ENCODE results near the gene AKAP8. TPM values are rescaled to one million over a fixed set of nuclear protein-coding genes. Genes with fewer than 3 reads are reported as not detected.
"Not testable (repeated sequence)": the region's sequence is repeated elsewhere in the genome, so short reads cannot be mapped to it uniquely, and the experiment has no call there.

AKAP8 gene
- total RNA-seq, 4 donors from 2014 or later: 21.8 to 33.2 (median 26.6) TPM

DNA sequence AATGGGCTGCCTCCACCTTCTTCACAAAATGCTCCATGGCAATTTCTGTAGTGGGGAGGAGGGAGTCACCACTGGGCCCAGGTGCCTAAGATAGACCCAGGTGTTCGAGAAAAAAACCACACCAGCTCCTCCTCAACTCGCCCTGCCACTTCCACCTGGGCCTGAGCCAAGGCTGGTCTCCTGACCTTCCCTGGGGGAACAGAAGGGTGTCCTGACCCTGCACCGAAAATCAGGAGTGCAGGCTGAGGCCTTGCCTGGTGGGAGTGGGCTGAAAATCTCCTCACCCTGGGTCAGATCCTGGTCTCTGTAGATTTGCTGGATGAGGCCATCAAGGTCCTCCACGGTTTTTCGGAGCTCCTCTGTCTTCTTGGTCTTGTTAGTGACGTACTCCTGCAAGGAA lies 17.6 kb upstream of the AKAP8 start:
- no peaks in the 10 kb centered on the region for H3K27me3 ChIP-seq
- H3K36me3 ChIP-seq: peaks cover 55 to 71% of the 10 kb centered on the region in 2 donors
- intact Hi-C loops (cut with DNase I): no loop called here
- no peaks in the 10 kb centered on the region for H3K9me3 ChIP-seq
- no peak overlapping the region for H3K4me3 ChIP-seq (replicated peaks in 1 of 3)
- 83 to 88% methylated on average over 3 to 6 of the region's 6 CpGs for WGBS, 2 donors
- no peak for DNase-seq
- H3K4me1 ChIP-seq: no peaks in the 10 kb centered on the region
- no peak overlapping the region for H3K27ac ChIP-seq
- TF ChIP-seq CTCF (IDR thresholded peaks at IDR 0.05): no peak
- TF ChIP-seq POLR2A (IDR thresholded peaks at IDR 0.05): no peak

DNA sequence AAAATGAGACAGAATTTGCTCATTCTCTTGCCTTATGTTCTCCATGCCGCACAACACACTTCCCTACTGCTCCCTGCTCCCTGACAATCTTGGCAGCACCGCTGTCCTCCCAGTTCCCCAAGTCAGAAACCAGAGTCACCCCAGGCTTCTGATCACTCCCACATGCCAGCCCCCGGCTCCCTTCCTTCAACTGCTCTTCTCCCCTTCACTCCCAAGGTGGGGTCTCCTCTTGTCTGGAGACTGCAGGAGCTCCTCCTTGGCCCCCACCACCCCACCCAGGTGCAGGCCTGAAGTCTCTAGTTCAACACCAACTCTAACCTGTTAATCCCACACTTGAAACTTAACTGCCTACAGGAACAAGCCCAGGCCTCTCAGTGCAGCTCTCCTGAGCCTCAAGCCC lies 16.8 kb upstream of the AKAP8 start:
- WGBS, 2 donors: 96 to 98% methylated on average over 3 of the region's 3 CpGs
- DNase-seq: no peak
- no peaks in the 10 kb centered on the region for H3K27me3 ChIP-seq
- no peaks in the 10 kb centered on the region for H3K4me1 ChIP-seq
- no peak for TF ChIP-seq POLR2A (IDR thresholded peaks at IDR 0.05)
- TF ChIP-seq CTCF (IDR thresholded peaks at IDR 0.05): no peak
- intact Hi-C loops (cut with DNase I): no loop called here
- no peak overlapping the region for H3K4me3 ChIP-seq (replicated peaks in 1 of 3)
- H3K36me3 ChIP-seq: peaks cover 55 to 76% of the 10 kb centered on the region in 2 donors
- H3K27ac ChIP-seq: no peak overlapping the region
- H3K9me3 ChIP-seq: no peaks in the 10 kb centered on the region

- H3K9me3 ChIP-seq; H3K27ac ChIP-seq; H3K4me1 ChIP-seq; intact Hi-C loops (cut with DNase I); DNase-seq; H3K27me3 ChIP-seq; H3K4me3 ChIP-seq (replicated peaks in 1 of 3): not testable (repeated sequence)
- peaks cover 44 to 68% of the 10 kb centered on the region in 2 donors for H3K36me3 ChIP-seq
- WGBS, 2 donors: 94 to 95% methylated on average over 17 of the region's 17 CpGs
Measured at GRCh38 chr19:15395251-15395650, 15.7 kb upstream of the AKAP8 start.

DNA sequence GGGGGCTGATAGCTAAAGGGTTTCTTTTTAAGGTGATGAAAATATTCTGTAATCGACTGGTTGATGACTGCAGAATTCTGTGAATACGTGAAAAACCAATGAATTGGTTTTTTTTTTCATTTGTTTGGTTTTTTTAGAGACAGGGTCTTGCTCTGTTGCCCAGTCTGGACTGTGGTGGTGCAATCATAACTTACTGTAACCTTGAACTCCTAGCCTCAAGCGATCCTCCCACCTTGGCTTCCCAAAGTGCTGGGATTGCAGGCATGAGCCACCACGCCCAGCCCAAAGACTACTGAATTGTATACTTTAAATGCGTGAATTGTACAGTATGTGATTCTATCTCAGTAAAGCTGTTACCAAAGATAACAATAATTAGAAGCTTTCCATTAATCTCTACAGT lies 14.8 kb upstream of the AKAP8 start:
- no peaks in the 10 kb centered on the region for H3K27me3 ChIP-seq
- intact Hi-C loops (cut with DNase I): no loop called here
- no peaks in the 10 kb centered on the region for H3K9me3 ChIP-seq
- no peak overlapping the region for H3K27ac ChIP-seq
- H3K4me1 ChIP-seq: no peaks in the 10 kb centered on the region
- no peak overlapping the region for H3K4me3 ChIP-seq (replicated peaks in 1 of 3)
- DNase-seq: no peak
- peaks cover 36 to 64% of the 10 kb centered on the region in 2 donors for H3K36me3 ChIP-seq
- 94 to 96% methylated on average over 5 of the region's 5 CpGs for WGBS, 2 donors
- TF ChIP-seq POLR2A (IDR thresholded peaks at IDR 0.05) (no peak), CTCF (IDR thresholded peaks at IDR 0.05) (no peak)

GRCh38 chr19:15393963-15394362 lies 14.4 kb upstream of the AKAP8 start:
- Histone ChIP-seq H3K4me3 (replicated peaks in 1 of 3) (no peak overlapping the region), H3K9me3 (no peaks in the 10 kb centered on the region), H3K27ac (no peak overlapping the region), H3K36me3 (peaks cover 31 to 59% of the 10 kb centered on the region in 2 donors), H3K27me3 (no peaks in the 10 kb centered on the region), H3K4me1 (no peaks in the 10 kb centered on the region)
- intact Hi-C loops (cut with DNase I): no loop called here
- no peak for DNase-seq
- TF ChIP-seq CTCF (IDR thresholded peaks at IDR 0.05): no peak
- no peak for TF ChIP-seq POLR2A (IDR thresholded peaks at IDR 0.05)

DNA sequence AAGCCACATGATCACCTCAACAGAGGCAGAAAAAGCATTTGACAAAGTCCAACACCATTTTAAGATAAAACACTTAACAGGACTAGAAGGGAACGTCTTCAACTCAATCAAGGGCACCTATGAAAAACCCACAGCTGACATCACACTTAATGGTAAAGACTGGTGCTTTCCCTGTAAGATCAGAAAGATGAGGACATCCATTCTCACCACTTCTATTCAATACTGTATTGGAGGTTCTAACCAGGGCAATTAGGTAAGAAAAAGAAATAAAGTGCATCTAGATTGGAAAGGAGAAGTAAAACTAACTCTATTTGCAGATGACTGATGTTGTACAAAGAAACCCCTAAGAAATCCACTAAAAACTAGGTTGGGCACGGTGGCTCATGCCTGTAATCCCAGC lies 11.2 kb upstream of the AKAP8 start:
- DNase-seq: no peak
- TF ChIP-seq CTCF (IDR thresholded peaks at IDR 0.05) (no peak), POLR2A (IDR thresholded peaks at IDR 0.05) (no peak)
- no peak overlapping the region for H3K4me3 ChIP-seq (replicated peaks in 1 of 3)
- peaks cover 0 to 36% of the 10 kb centered on the region in 2 donors for H3K36me3 ChIP-seq
- intact Hi-C loops (cut with DNase I): no loop called here
- H3K4me1 ChIP-seq: no peaks in the 10 kb centered on the region
- H3K27me3 ChIP-seq: no peaks in the 10 kb centered on the region
- H3K27ac ChIP-seq: no peak overlapping the region
- H3K9me3 ChIP-seq: no peaks in the 10 kb centered on the region
- 84 to 89% methylated on average over 2 of the region's 2 CpGs for WGBS, 2 donors

All from thyroid gland (tissue), 4 donors.